GM19452 (cell line): ENCODE data around the gene MCHR1.
"Not testable (repeated sequence)": the region's sequence is repeated elsewhere in the genome, so short reads cannot be mapped to it uniquely, and the experiment has no call there.

ENCODE experiments used
- ATAC-seq: cut with Tn5 transposase; IDR thresholded peaks from one replicate; pipeline ENCODE4 v1.9.1; 2021; ENCODE audit not compliant: unreplicated experiment

The MCHR1 gene

DNA sequence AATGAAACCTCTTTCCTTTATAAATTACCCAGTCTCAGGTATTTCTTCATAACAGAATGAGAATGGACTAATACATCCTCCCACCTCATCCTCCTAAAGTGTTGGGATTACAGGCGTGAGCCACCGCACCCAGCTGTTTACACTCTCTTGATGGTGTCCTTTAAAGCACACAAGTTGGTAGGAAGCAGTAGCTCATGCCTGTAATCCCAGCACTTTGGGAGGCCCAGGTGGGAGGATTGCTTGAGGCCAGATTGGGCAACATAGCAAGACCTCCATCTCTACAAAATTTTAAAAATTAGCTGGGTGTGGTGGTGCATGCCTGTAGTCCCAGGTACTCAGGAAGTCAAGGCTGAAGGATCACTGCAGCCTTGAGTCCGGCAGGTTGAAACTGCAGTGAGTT lies 23.3 kb upstream of the MCHR1 start:
- ATAC-seq, result not testable (repeated sequence)

- ATAC-seq, result not testable (repeated sequence)
Observed at GRCh38 chr22:40656651-40657050, 22.6 kb upstream of the MCHR1 start.

DNA sequence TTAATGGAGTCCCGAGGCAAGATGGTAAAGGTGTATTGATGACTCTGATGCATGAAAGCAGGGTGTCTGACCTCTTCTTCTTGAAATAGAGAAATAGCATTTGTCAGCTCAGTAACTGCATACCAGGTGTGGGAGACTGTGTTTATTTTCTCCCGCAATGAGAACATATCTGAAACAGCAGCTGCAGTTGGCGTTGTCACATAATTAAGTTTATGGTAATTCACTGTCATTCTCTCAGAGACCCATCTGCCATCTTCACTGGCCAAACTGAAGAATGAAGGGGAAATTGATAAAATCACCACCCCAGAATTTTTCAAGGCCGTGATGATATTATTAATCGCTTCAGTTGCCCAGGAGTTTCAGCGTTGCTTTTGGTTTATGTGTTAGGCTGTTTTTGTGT lies 20.1 kb upstream of the MCHR1 start:
- ATAC-seq, result no peak

GRCh38 chr22:40660730-40661129 lies 18.6 kb upstream of the MCHR1 start:
- no peak for ATAC-seq

DNA sequence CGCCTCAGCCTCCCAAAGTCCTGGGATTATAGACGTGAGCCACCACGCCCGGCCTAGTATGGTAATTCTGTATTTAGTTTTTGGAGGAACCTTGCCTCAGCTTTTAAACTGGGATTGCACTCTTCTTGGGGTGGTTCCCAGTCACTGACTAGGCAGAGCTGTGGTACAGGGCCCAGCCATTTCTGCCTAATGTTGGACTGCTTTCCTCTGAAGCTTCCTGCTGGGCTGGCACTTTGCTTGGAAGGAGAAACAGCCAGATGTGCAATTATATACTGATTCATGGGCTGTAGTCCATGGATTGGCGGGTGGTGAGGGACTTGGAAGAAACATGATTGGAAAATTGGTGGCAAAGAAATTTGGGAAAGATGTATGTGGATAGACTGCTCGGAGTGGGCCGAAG lies 17.6 kb upstream of the MCHR1 start:
- no peak for ATAC-seq

- ATAC-seq, result no peak
Observed at GRCh38 chr22:40665312-40665711, 14.0 kb upstream of the MCHR1 start.

DNA sequence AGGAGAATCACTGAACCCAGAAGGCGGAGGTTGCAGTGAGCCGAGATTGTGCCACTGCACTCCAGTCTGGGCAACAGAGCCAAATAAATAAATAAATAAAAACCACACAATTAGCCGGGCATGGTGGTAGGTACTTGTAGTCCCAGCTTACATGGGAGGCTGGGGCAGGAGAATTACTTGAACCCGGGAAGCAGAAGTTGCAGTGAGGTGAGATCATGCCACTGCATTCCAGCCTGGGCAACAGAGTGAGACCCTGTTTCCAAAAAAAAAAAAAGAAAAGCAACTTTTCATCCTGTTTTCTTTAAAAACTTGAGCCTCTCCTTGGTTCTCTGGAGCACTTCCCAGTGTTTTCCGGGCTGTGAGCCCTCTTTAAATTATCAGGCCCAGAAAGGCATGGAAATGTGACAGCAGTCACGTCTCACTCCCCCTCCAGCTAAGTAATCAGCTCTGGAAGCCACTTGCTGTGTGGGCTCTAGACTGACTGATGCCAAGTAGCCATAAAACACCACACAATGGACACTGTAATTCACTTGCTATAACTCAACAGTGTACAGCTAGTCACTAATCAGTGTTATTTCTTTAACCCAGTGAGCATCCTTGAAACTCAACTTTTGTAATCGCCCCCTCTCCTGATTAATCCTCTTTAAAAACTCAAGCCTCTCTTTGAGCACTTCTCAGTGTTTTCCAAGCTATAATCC lies 13.0 kb upstream of the MCHR1 start:
- no peak for ATAC-seq

DNA sequence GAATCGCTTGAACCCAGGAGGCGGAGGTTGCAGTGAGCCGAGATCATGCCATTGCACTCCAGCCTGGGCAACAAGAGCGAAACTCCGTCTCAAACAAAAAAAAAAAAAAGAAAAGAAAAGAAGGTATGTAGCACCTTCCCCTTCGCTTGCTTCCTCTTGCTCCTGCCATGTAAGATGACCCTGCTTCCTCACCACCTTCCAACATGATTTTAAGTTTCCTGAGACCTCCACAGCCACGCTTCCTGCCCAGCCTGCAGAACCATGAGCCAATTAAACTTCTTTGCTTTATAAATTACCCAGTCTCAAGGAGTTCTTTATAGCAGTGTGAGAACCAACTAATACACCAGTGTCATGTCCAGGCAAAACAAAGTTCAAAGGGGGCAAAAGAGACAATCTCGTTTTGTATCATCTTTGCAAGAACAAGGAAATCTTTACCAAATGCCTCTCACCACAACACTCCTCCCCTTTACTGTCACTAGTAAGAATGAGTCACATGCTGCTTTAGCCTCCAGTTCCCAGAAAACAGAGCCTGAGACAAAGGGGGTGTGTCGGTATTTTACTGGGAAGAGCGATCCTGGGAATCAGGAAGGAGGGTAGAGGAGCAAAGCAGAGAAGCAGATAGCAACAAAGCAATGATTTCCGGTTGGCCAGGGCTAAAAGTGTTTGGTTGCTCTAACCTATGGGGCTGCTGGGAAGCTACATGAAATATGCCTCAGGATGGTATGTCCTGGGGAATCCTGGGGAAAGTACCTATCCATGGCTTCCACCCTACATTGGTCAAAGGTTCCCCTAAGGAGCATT lies 10.5 kb upstream of the MCHR1 start:
- no peak for ATAC-seq

- no peak for ATAC-seq
Observed at GRCh38 chr22:40670058-40670457, 9.2 kb upstream of the MCHR1 start.

DNA sequence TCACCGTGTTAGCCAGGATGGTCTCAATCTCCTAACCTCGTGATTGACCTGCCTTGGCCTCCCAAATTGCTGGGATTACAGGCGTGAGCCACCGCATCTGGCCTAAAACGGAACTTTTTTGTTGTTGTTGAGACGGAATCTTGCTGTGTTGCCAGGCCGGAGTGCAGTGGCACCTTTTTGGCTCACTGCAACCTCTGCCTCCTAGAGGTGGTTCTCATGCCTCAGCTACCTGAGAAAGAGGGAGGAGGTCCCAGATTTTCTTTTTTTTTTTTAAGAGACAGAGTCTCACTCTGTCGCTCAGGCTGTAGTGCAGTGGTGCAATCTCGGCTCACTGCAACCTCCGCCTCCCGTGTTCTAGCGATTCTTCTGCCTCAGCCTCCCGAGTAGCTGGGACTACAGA lies 7.9 kb upstream of the MCHR1 start:
- ATAC-seq, result no peak

- ATAC-seq, result no peak
Observed at GRCh38 chr22:40671796-40672360, 7.4 kb upstream of the MCHR1 start.

DNA sequence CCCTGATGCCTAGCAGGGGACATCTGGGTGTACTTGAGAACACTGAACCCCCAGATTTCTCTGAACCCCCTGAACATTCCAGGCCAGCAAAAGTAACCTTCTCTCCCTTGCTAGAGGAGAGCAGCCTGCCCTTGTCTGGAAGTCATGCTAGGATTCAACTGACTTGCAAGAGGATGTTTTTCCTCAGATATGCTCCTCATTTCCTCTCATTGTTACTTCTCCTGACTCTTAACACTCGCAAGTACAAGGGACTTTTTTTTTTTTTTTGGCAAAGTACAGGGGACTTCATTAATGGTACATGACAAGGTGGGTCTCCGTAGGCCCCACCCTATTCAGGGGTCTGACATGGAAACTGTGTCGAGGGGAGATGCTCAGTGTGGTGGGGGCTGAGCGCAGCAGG lies 6.3 kb upstream of the MCHR1 start:
- no peak for ATAC-seq

DNA sequence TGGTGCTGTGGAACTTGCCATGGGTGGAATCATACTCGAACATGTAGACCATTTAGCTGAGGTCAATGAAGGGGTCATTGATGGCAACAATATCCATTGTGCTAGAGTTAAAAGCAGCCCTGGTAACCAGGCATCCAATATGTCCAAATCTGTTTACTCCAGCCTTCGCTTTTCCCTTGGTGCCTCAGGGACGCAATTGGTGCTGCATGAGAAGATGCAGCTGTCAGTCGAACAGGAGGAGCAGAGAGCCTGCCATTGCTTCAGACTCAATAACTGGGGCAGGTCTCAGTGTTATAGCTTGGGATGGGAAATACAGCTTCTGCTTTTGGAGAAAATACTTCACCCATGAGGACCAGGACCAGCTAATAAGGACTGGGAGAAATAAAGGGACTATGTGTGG lies 5.0 kb upstream of the MCHR1 start:
- no peak for ATAC-seq

DNA sequence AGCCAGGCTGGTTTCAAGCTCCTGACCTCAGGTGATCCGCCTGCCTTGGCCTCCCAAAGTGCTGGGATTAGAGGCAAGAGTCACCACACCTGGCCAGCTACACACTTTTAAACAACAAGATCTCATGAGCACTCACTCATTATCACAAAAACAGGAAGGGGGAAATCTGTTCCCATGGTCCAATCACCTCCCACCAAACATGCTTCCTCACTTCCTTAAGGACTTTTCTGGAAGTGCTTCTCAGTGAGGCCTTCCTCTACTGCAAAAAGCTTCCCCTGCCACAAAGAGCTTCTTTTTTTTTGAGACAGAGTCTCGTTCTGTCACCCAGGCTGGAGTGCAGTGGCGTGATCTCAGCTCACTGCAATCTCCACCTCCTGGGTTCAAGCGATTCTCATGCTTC lies 3.1 kb upstream of the MCHR1 start:
- ATAC-seq, result not testable (repeated sequence)

DNA sequence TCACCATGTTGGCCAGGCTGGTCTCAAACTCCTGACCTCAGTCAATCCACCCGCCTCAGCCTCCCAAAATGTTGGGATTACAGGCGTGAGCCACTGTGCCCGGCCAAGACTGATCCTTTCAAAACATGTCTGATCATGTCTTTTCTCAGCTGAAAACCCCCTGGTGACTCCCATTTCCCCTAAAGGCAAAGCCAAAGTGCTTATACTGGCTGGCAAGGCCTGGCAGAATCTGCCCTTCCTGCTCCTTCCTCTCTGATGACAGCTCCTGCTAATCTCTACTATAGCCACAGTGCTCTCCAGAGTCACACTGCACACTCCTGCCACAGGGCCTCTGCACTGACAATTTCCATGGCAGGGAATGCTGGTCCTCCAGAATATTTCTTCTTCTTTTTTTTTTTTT lies 2.6 kb upstream of the MCHR1 start:
- no peak for ATAC-seq

GRCh38 chr22:40678493-40679248 lies 613 bp upstream of the MCHR1 start:
- no peak for ATAC-seq

GRCh38 chr22:40679964-40680818 lies 907 bp downstream of the MCHR1 start:
- ATAC-seq, result no peak

GRCh38 chr22:40680819-40681183 lies 1.5 kb downstream of the MCHR1 start:
- no peak for ATAC-seq

GRCh38 chr22:40681451-40681850 lies 2.2 kb downstream of the MCHR1 start:
- ATAC-seq, result no peak

- ATAC-seq, result no peak
Observed at GRCh38 chr22:40684728-40685127, 5.4 kb downstream of the MCHR1 start.

DNA sequence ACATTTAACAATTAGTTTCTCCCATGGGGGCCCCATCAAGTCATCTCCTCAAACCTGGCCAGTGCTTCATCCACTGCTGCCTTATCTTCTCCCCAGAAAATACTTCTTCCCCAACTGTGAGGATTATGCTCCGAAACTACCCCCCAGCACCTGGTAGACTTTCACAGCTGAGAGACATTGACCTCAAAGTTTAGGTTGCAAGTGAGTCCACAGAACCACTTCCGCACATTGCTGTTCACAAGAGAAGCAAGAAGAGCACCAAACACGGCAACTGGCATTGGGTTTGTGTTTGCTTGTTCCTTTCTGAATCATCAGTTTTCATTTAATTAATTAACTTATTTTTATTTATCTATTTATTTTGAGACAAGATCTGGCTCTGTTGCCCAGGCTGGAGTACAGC lies 6.1 kb downstream of the MCHR1 start:
- ATAC-seq, result no peak
